ENCODE results near the gene FREM1. TPM values are rescaled to one million over a fixed set of nuclear protein-coding genes. Genes with fewer than 3 reads are reported as not detected.

Gene FREM1
- total and polyA plus RNA-seq, 2 donors: 2.1 to 5.1 TPM

GRCh38 chr9:14704281-14704680 lies 205.9 kb downstream of the FREM1 start:
- Histone ChIP-seq H3K27me3 (ENCODE audit: control insufficient read depth in 2 of 2, insufficient read depth in 1 of 2, low read length in 1 of 2) (no peaks in the 10 kb centered on the region), H3K27ac (ENCODE audit: low read depth in 1 of 2, low read length in 1 of 2) (no peak overlapping the region), H3K9me3 (ENCODE audit: control insufficient read depth in 2 of 2, insufficient read depth in 1 of 2, low read length in 1 of 2) (peaks cover 0 to 4% of the 10 kb centered on the region in 2 donors), H3K36me3 (ENCODE audit: control insufficient read depth in 2 of 2, insufficient read depth in 2 of 2, low read length in 1 of 2) (no peaks in the 10 kb centered on the region), H3K4me3 (ENCODE audit: low read length in 2 of 2) (no peak overlapping the region), H3K4me1 (ENCODE audit: control insufficient read depth in 2 of 2, insufficient read depth in 2 of 2, low read length in 2 of 2) (no peaks in the 10 kb centered on the region)
- WGBS: 97% methylated on average over 3 of the region's 3 CpGs
- no peak for DNase-seq (ENCODE audit: low read depth in 6 of 9, low spot score in 9 of 9)

GRCh38 chr9:14702200-14702720 lies 208.0 kb downstream of the FREM1 start:
- Histone ChIP-seq H3K9me3 (ENCODE audit: control insufficient read depth in 2 of 2, insufficient read depth in 1 of 2, low read length in 1 of 2) (peaks cover 0 to 4% of the 10 kb centered on the region in 2 donors), H3K4me3 (ENCODE audit: low read length in 2 of 2) (no peak overlapping the region), H3K27ac (ENCODE audit: low read depth in 1 of 2, low read length in 1 of 2) (no peak overlapping the region), H3K4me1 (ENCODE audit: control insufficient read depth in 2 of 2, insufficient read depth in 2 of 2, low read length in 2 of 2) (no peaks in the 10 kb centered on the region), H3K27me3 (ENCODE audit: control insufficient read depth in 2 of 2, insufficient read depth in 1 of 2, low read length in 1 of 2) (no peaks in the 10 kb centered on the region), H3K36me3 (ENCODE audit: control insufficient read depth in 2 of 2, insufficient read depth in 2 of 2, low read length in 1 of 2) (no peaks in the 10 kb centered on the region)
- WGBS: 90% methylated on average over 4 of the region's 4 CpGs
- no peak for DNase-seq (ENCODE audit: low read depth in 6 of 9, low spot score in 9 of 9)

GRCh38 chr9:14693251-14693861 lies 216.9 kb downstream of the FREM1 start, which contains the start of gene ZDHHC21:
Gene ZDHHC21 (minus strand): TSS chr9:14693432. CDS start chr9:14674340, 19,092 bp downstream.
- H3K27ac ChIP-seq (ENCODE audit: low read depth in 1 of 2, low read length in 1 of 2): peak within 1 kb of the TSS in 1 of 2 donors; percentile 54
- peaks cover 0 to 4% of the 10 kb centered on the region in 2 donors for H3K27me3 ChIP-seq (ENCODE audit: control insufficient read depth in 2 of 2, insufficient read depth in 1 of 2, low read length in 1 of 2)
- no peaks in the 10 kb centered on the region for H3K36me3 ChIP-seq (ENCODE audit: control insufficient read depth in 2 of 2, insufficient read depth in 2 of 2, low read length in 1 of 2)
- no peaks in the 10 kb centered on the region for H3K9me3 ChIP-seq (ENCODE audit: control insufficient read depth in 2 of 2, insufficient read depth in 1 of 2, low read length in 1 of 2)
- 3% methylated on average over 50 of the region's 50 CpGs for WGBS
- peak within 1 kb of the TSS; percentile 54 to 83 for H3K4me3 ChIP-seq (ENCODE audit: low read length in 2 of 2)
- DNase-seq (ENCODE audit: low read depth in 6 of 9, low spot score in 9 of 9): peak in 7 of 9 donors; percentile 22 to 65 (median 43)
- H3K4me1 ChIP-seq (ENCODE audit: control insufficient read depth in 2 of 2, insufficient read depth in 2 of 2, low read length in 2 of 2): peaks cover 5 to 10% of the 10 kb centered on the region in 2 donors

GRCh38 chr9:14692470-14693250 lies 217.6 kb downstream of the FREM1 start:
- Histone ChIP-seq H3K4me1 (ENCODE audit: control insufficient read depth in 2 of 2, insufficient read depth in 2 of 2, low read length in 2 of 2) (peaks cover 5 to 10% of the 10 kb centered on the region in 2 donors), H3K27ac (ENCODE audit: low read depth in 1 of 2, low read length in 1 of 2) (peak overlapping the region in 1 of 2 donors; percentile 54), H3K4me3 (ENCODE audit: low read length in 2 of 2) (peak overlapping the region; percentile 54 to 83), H3K9me3 (ENCODE audit: control insufficient read depth in 2 of 2, insufficient read depth in 1 of 2, low read length in 1 of 2) (no peaks in the 10 kb centered on the region), H3K27me3 (ENCODE audit: control insufficient read depth in 2 of 2, insufficient read depth in 1 of 2, low read length in 1 of 2) (peaks cover 0 to 4% of the 10 kb centered on the region in 2 donors), H3K36me3 (ENCODE audit: control insufficient read depth in 2 of 2, insufficient read depth in 2 of 2, low read length in 1 of 2) (no peaks in the 10 kb centered on the region)
- 2% methylated on average over 35 of the region's 35 CpGs for WGBS
- peak in 6 of 9 donors; percentile 15 to 59 (median 40) for DNase-seq (ENCODE audit: low read depth in 6 of 9, low spot score in 9 of 9)

GRCh38 chr9:14690948-14691730 lies 219.1 kb downstream of the FREM1 start:
- no peak overlapping the region for H3K4me3 ChIP-seq (ENCODE audit: low read length in 2 of 2)
- H3K4me1 ChIP-seq (ENCODE audit: control insufficient read depth in 2 of 2, insufficient read depth in 2 of 2, low read length in 2 of 2): peaks cover 5 to 10% of the 10 kb centered on the region in 2 donors
- DNase-seq (ENCODE audit: low read depth in 6 of 9, low spot score in 9 of 9): no peak
- no peak overlapping the region for H3K27ac ChIP-seq (ENCODE audit: low read depth in 1 of 2, low read length in 1 of 2)
- no peaks in the 10 kb centered on the region for H3K9me3 ChIP-seq (ENCODE audit: control insufficient read depth in 2 of 2, insufficient read depth in 1 of 2, low read length in 1 of 2)
- peaks cover 0 to 4% of the 10 kb centered on the region in 2 donors for H3K27me3 ChIP-seq (ENCODE audit: control insufficient read depth in 2 of 2, insufficient read depth in 1 of 2, low read length in 1 of 2)
- WGBS: 94% methylated on average over 7 of the region's 7 CpGs
- peaks cover 0 to 3% of the 10 kb centered on the region in 2 donors for H3K36me3 ChIP-seq (ENCODE audit: control insufficient read depth in 2 of 2, insufficient read depth in 2 of 2, low read length in 1 of 2)

- no peaks in the 10 kb centered on the region for H3K4me1 ChIP-seq (ENCODE audit: control insufficient read depth in 2 of 2, insufficient read depth in 2 of 2, low read length in 2 of 2)
- H3K9me3 ChIP-seq (ENCODE audit: control insufficient read depth in 2 of 2, insufficient read depth in 1 of 2, low read length in 1 of 2): no peaks in the 10 kb centered on the region
- H3K36me3 ChIP-seq (ENCODE audit: control insufficient read depth in 2 of 2, insufficient read depth in 2 of 2, low read length in 1 of 2): peaks cover 0 to 4% of the 10 kb centered on the region in 2 donors
- WGBS: 95% methylated on average over 12 of the region's 12 CpGs
- no peak overlapping the region for H3K27ac ChIP-seq (ENCODE audit: low read depth in 1 of 2, low read length in 1 of 2)
- H3K4me3 ChIP-seq (ENCODE audit: low read length in 2 of 2): no peak overlapping the region
- DNase-seq (ENCODE audit: low read depth in 6 of 9, low spot score in 9 of 9): no peak
- H3K27me3 ChIP-seq (ENCODE audit: control insufficient read depth in 2 of 2, insufficient read depth in 1 of 2, low read length in 1 of 2): no peaks in the 10 kb centered on the region
Observed at GRCh38 chr9:14687042-14687719, 223.0 kb downstream of the FREM1 start.

- Histone ChIP-seq H3K27ac (ENCODE audit: low read depth in 1 of 2, low read length in 1 of 2) (no peak overlapping the region), H3K4me3 (ENCODE audit: low read length in 2 of 2) (no peak overlapping the region), H3K9me3 (ENCODE audit: control insufficient read depth in 2 of 2, insufficient read depth in 1 of 2, low read length in 1 of 2) (no peaks in the 10 kb centered on the region), H3K4me1 (ENCODE audit: control insufficient read depth in 2 of 2, insufficient read depth in 2 of 2, low read length in 2 of 2) (no peaks in the 10 kb centered on the region), H3K36me3 (ENCODE audit: control insufficient read depth in 2 of 2, insufficient read depth in 2 of 2, low read length in 1 of 2) (peaks cover 0 to 4% of the 10 kb centered on the region in 2 donors), H3K27me3 (ENCODE audit: control insufficient read depth in 2 of 2, insufficient read depth in 1 of 2, low read length in 1 of 2) (no peaks in the 10 kb centered on the region)
- no peak for DNase-seq (ENCODE audit: low read depth in 6 of 9, low spot score in 9 of 9)
Observed at GRCh38 chr9:14686168-14686567, 224.1 kb downstream of the FREM1 start.

Measured in thymus (tissue), 11 donors.